Measurements from ENCODE around the gene SPATA31A7.
"Not testable (repeated sequence)": the region's sequence is repeated elsewhere in the genome, so short reads cannot be mapped to it uniquely, and the experiment has no call there.

The SPATA31A7 gene

DNA sequence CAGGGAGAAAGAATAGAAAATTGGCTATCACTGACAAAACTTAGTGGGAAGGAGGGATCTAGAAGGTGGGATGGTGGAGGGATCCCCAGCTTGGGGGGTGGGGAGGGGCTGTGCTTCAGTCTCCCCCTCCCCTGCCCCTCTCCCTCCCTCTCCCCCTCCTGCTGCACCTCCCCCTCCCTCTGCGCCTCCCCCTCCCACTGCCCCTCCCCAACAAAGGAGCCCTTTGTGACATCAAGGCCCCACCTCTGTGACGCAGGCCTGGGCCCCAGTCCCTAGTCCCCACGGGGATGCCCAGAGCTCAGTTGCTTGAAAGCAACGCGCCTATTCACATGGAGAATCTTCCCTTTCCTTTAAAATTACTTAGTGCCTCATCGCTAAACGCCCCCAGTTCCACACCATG is at the start of gene SPATA31A7:
TSS of gene SPATA31A7 (plus strand) at position 301 of the 400 bp plus-strand sequence. CDS start at position 330, 29 bp downstream.
- not testable (repeated sequence) for DNase-seq (ENCODE audit: low read depth in 2 of 2)

DNA sequence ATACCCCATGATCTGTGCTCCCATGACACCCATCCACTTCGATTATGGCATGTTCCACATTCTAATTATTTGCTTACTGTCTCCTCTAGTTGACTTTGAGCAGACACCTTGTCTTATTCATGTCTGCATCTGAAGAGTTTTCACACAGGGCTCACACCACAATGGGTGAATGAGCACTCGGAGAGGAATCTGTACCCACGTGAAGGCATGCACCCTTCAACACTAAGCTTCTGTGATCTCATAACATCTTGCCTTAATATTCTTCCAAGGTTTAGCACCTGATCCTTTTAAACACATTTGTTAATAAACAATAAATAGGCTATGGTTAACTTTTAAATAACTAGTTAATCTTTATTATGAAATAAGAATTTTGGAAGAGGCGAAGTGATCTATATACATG is 36.6 kb downstream of the SPATA31A7 start:
- DNase-seq (ENCODE audit: low read depth in 2 of 2) = not testable (repeated sequence)
